OCI-LY1 (cell line): ENCODE data around the gene TRIM9.

Experiments
- CTCF ChIP-seq: fragments of 200-600 bp; sonication (generic), shearing (Covaris generic); IDR thresholded peaks from 2 replicates; pipeline ENCODE4 v1.5.1; 2017; ENCODE audit warnings: mild to moderate bottlenecking, antibody characterized with exemption, low read length, moderate library complexity, mixed read lengths
- EZH2 ChIP-seq: fragments of 200-600 bp; sonication (generic), shearing (Covaris generic); IDR thresholded peaks from 2 replicates; pipeline ENCODE4 v1.8.0; 2017; ENCODE audit warnings: borderline replicate concordance, mixed run types, mild to moderate bottlenecking, antibody characterized with exemption, low read length, moderate library complexity, mixed read lengths

- TF ChIP-seq CTCF (no peak), EZH2 (no peak)
Measured at GRCh38 chr14:50979941-50980850, 114.7 kb downstream of the TRIM9 start.
